ENCODE measurements around the gene OR4M2. TPM values are rescaled to one million over a fixed set of nuclear protein-coding genes. Genes with fewer than 3 reads are reported as not detected.

Gene OR4M2, protein sequence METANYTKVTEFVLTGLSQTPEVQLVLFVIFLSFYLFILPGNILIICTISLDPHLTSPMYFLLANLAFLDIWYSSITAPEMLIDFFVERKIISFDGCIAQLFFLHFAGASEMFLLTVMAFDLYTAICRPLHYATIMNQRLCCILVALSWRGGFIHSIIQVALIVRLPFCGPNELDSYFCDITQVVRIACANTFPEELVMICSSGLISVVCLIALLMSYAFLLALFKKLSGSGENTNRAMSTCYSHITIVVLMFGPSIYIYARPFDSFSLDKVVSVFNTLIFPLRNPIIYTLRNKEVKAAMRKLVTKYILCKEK
- total RNA-seq: not detected in 2 replicates

DNA sequence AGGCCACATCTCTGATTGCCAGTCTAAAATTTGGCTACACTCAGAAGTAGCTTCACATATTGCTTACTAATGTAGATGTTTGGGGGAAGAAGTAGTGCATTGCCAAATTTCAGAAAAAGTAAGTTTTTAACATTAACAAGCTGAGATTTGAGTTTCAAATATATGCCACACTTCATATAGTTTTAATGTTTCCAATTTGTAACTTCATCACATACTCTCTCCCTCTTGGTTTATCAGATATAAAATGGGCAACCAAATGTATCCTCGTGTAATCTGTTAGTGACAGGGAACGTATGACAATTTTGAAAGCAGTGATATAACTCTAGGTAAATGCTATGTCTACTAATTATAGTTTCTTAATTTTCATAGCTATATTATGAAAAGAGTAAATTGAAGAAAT is at the start of gene OR4M2:
OR4M2 (plus strand) TSS at position 301 of the 400 bp plus-strand sequence; CDS start at position 399, 98 bp downstream.

Other genes with a start within 250 kb of the OR4M2 start
- not detected in 2 replicates for gene POTEB, start 202.8 kb upstream of the OR4M2 start, total RNA-seq